Activated CD4-positive, alpha-beta T cell treated with anti-CD3 and anti-CD28 coated beads, Interleukin-2, amount 10 ng/mL, durations not matched to agents 7 days and 5 days (primary cell): Measurements from ENCODE around the gene NWD2. TPM values are rescaled to one million over a fixed set of nuclear protein-coding genes. Genes with fewer than 3 reads are reported as not detected.

ENCODE experiments used
- CTCF ChIA-PET: fragments of 350-600 bp; sonication (Branson Sonifier 250); formaldehyde crosslinking; loops from one replicate; lab custom pipeline; 2021; ENCODE audit warnings: antibody characterized with exemption; lab: Charles Lee
- POLR2A ChIA-PET: fragments of 350-600 bp; sonication (Branson Sonifier 250); formaldehyde crosslinking; loops from one replicate; lab custom pipeline; 2021; ENCODE audit warnings: antibody characterized with exemption; lab: Charles Lee
- DNase-seq: peaks from one replicate; pipeline ENCODE4 v3.0.0-alpha.2; 2020
- H3K27ac Mint-ChIP-seq: one replicate; pipeline ENCODE4 v1.8.0; 2021; ENCODE audit warnings: mild to moderate bottlenecking, moderate library complexity, mixed read lengths
- H3K27me3 Mint-ChIP-seq: one replicate; pipeline ENCODE4 v1.8.0; 2021; ENCODE audit warnings: mixed read lengths
- H3K36me3 Mint-ChIP-seq: one replicate; pipeline ENCODE4 v1.8.0; 2021; ENCODE audit warnings: low read depth, mixed read lengths
- H3K4me1 Mint-ChIP-seq: one replicate; pipeline ENCODE4 v1.8.0; 2021; ENCODE audit warnings: mixed read lengths
- H3K4me3 Mint-ChIP-seq: one replicate; pipeline ENCODE4 v1.8.0; 2021; ENCODE audit warnings: mild to moderate bottlenecking, moderate library complexity, mixed read lengths
- H3K9me3 Mint-ChIP-seq: one replicate; pipeline ENCODE4 v1.8.0; 2021; ENCODE audit warnings: mixed read lengths
- total RNA-seq, 2 experiments: library from RNA; stranded (reverse); gene quantifications; one replicate each; pipeline ENCODE4 v1.2.3, GENCODE V29; 2021

The NWD2 gene
- total RNA-seq, 2 experiments from 2014 or later, result not detected

- no peaks in the 10 kb centered on the region for H3K9me3 Mint-ChIP-seq
- peaks cover 73% of the 10 kb centered on the region for H3K27me3 Mint-ChIP-seq
- CTCF ChIA-PET, result interaction anchor here (0.6 to 0.9 kb wide), 2 partner anchors 158 to 574 kb away, joined by 3 to 8 read pairs; no protein-coding TSS in a partner anchor
- no peak overlapping the region for H3K27ac Mint-ChIP-seq
- POLR2A ChIA-PET, result no interaction called here
- H3K4me3 Mint-ChIP-seq, result no peak overlapping the region
- H3K4me1 Mint-ChIP-seq, result peaks cover 17% of the 10 kb centered on the region
- no peaks in the 10 kb centered on the region for H3K36me3 Mint-ChIP-seq
- DNase-seq, result no peak
Observed at GRCh38 chr4:37453999-37454800, 209.7 kb downstream of the NWD2 start.

DNA sequence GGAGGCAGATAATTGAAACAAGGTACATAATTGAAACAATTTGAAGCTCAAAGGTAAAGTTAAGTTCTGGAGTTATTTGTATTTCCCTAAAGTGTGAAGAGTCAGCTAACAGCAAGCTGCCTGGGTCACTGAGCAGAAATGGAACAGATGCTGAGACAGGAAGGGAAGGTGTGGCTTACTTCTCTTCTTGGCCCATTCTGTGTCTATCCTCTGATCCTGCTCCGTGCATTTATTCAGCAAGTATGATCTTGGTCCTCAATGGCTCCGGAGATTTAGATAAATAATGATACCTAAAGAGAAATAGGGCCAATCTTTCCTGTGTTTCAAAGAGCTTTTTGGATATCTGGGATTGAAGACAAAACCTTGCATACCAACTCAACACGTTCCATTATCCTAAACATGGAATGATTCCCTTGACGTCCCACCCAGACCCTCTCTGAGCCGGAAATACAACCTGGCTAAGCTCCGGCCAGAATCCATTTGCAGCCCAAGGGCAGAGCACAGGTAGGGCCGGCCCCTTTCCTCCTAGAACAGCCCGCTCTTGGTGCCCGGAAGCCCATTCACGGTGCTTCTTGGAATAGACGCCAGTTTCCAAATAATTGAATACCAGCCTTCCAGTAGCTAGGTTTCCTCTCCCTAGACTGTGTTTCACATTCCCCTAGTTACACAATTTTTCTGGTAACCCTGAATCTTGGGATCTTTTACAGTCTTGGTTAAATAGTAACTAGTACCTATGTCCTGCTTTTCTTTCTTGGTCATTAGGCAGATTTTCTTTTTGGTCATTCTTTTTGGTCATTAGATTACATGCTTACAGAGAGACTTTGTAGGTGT lies 211.0 kb downstream of the NWD2 start:
- DNase-seq, result no peak
- CTCF ChIA-PET, result interaction anchor here (0.6 kb wide), 1 partner anchor 48 kb away, joined by 3 read pairs; no protein-coding TSS in a partner anchor
- Mint-ChIP-seq H3K9me3 (no peaks in the 10 kb centered on the region), H3K4me3 (no peak overlapping the region), H3K27ac (no peak overlapping the region), H3K4me1 (peaks cover 17% of the 10 kb centered on the region), H3K27me3 (peaks cover 66% of the 10 kb centered on the region), H3K36me3 (no peaks in the 10 kb centered on the region)
- POLR2A ChIA-PET, result no interaction called here

DNA sequence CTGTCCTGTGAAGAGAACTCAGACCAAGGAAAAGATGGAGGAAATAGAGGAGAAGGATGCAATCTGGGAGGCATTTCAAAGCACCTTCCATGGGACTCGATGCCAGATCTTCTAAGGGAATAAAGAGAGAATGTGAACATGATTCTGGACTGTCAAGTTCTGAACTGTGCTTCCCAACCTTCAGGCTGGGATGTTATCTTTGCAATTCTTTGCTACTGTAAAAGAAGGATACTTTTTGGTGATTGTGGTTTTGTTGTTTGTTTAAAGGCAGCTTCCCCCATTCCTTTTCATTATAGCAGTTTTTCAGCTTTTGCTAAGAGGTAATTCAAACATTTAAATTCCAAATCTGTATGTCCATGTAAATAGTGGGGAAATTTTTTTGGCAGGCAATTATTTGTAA lies 217.3 kb downstream of the NWD2 start:
- ChIA-PET CTCF (interaction anchor here (0.6 kb wide), 1 partner anchor 22 kb away, joined by 3 read pairs; no protein-coding TSS in a partner anchor), POLR2A (no interaction called here)
- no peak for DNase-seq
- H3K9me3 Mint-ChIP-seq, result no peaks in the 10 kb centered on the region
- no peak overlapping the region for H3K4me3 Mint-ChIP-seq
- no peaks in the 10 kb centered on the region for H3K4me1 Mint-ChIP-seq
- H3K36me3 Mint-ChIP-seq, result no peaks in the 10 kb centered on the region
- H3K27me3 Mint-ChIP-seq, result peaks cover 33% of the 10 kb centered on the region
- H3K27ac Mint-ChIP-seq, result no peak overlapping the region

DNA sequence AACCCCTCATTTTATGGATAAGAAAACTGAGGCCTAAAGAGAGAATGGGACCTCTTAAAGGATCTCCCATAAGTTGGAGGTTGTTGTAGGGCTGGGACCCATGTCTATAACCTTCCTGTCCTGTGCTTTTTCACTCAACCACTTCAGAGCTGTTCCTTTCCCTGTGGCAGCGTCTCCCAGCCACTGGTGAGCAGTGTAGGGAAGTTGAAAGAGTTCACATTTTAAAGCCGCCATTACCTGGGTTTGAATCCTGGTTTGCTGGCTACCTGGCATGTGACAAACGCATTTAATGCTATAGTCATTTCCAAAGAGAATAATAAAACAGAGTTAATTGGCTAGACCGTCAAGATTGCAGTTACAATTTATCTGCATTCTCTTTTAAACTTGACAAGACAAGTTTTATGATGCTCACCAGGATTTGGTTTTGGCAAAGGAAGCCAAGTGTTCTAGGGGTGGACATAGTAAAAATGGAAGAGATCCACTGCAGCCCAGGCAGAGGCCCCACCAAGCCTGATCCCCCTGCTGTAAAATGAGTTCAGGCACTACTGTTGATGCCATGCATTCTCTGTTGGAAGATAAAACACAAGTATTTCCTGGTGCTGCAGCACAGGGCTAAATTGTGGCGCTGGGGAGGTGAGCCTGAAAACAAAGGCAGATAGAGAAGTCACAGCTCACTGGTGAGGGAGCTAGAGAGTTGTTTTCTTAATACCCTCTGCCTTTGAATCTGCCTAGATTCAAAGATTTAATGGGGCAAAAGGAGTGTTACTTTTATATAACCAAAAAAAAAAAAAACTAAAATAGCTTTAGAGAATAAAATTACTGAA lies 218.7 kb downstream of the NWD2 start:
- H3K36me3 Mint-ChIP-seq, result no peaks in the 10 kb centered on the region
- peaks cover 25% of the 10 kb centered on the region for H3K27me3 Mint-ChIP-seq
- POLR2A ChIA-PET, result no interaction called here
- H3K27ac Mint-ChIP-seq, result no peak overlapping the region
- no peak overlapping the region for H3K4me3 Mint-ChIP-seq
- CTCF ChIA-PET, result interaction anchor here (0.6 kb wide), 1 partner anchor 334 kb away, joined by 4 read pairs; no protein-coding TSS in a partner anchor
- no peaks in the 10 kb centered on the region for H3K4me1 Mint-ChIP-seq
- no peaks in the 10 kb centered on the region for H3K9me3 Mint-ChIP-seq
- DNase-seq, result no peak

DNA sequence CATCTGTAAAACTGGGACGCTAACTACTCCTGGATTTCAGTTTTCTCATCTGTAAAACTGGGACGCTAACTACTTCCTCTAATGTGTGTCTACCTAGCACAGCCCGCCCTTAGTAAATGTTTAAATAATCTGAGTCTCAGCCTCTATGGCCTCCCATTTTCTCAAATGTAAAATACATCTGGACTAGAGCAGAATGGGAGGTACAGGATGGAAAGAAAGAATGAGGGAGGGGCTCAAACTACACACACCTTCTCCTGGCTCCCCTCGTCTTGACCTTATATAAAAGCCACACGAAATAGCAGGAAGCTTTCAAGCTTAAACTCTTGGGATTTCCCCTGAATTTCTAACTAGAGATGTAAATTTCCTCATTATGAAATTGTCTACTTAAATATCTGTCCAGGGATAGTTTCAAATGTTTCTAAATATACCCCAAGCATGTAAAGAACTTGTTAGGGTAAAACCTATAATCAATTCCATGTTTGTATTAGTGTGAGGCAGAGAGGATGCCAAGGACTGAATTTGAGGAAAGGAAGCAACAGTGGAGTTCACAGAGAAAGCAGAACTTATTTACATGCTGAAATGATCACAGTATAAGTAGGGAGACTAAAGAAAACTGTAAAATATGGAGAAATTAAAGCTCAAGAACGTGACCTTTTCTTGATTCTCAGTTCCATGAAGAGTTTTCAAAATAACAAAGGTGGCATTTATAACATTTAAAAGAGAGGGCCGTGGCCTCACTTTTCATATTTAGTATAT lies 220.0 kb downstream of the NWD2 start:
- H3K4me3 Mint-ChIP-seq, result no peak overlapping the region
- H3K27ac Mint-ChIP-seq, result no peak overlapping the region
- CTCF ChIA-PET, result no interaction called here
- H3K4me1 Mint-ChIP-seq, result no peaks in the 10 kb centered on the region
- peaks cover 14% of the 10 kb centered on the region for H3K27me3 Mint-ChIP-seq
- DNase-seq, result no peak
- POLR2A ChIA-PET, result no interaction called here
- no peaks in the 10 kb centered on the region for H3K36me3 Mint-ChIP-seq
- no peaks in the 10 kb centered on the region for H3K9me3 Mint-ChIP-seq

DNA sequence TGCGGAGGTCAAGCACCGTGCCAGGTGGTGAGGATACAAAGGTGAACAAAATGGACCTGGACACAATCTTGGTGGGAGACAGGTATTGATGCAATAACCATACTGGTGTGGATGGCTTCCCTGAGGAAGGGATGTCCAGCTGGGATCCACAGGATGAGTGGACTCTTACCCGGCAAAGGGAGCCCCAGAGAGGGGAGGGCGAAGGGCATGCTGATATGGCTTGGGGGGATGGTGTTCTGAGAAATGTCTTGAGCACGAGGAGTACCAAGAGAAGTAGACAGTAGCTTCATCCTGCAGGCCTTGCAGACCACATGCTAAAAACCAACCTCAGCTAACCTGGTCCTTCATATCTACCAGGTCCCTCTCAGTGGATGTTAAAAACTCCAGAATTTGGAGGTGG lies 220.8 kb downstream of the NWD2 start:
- no peaks in the 10 kb centered on the region for H3K9me3 Mint-ChIP-seq
- H3K27me3 Mint-ChIP-seq, result peaks cover 17% of the 10 kb centered on the region
- H3K36me3 Mint-ChIP-seq, result no peaks in the 10 kb centered on the region
- H3K27ac Mint-ChIP-seq, result no peak overlapping the region
- CTCF ChIA-PET, result no interaction called here
- POLR2A ChIA-PET, result no interaction called here
- H3K4me1 Mint-ChIP-seq, result no peaks in the 10 kb centered on the region
- no peak for DNase-seq
- no peak overlapping the region for H3K4me3 Mint-ChIP-seq

- ChIA-PET POLR2A (no interaction called here), CTCF (no interaction called here)
- no peaks in the 10 kb centered on the region for H3K36me3 Mint-ChIP-seq
- peaks cover 16% of the 10 kb centered on the region for H3K27me3 Mint-ChIP-seq
- H3K4me3 Mint-ChIP-seq, result no peak overlapping the region
- no peak for DNase-seq
- no peaks in the 10 kb centered on the region for H3K4me1 Mint-ChIP-seq
- no peaks in the 10 kb centered on the region for H3K9me3 Mint-ChIP-seq
- no peak overlapping the region for H3K27ac Mint-ChIP-seq
Observed at GRCh38 chr4:37465845-37466244, 221.3 kb downstream of the NWD2 start.

DNA sequence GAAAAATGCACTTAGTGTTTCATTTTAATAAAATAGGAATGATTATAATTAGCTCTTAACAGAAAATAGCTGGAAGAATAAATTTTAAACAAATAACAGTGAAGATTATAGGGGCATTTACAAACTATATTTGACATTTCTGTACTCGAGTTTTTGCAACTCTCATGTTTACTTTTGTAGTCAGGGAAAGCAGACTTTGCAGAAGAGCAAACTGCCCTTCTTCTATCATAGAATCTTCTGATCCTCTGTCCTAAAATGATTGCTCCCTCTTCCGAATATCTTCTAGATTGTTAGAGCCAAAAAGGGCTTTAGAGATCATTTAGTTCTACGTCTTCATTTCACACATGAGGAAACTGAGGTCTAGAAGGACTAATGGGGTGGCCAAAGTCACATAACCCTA lies 222.7 kb downstream of the NWD2 start:
- ChIA-PET POLR2A (no interaction called here), CTCF (no interaction called here)
- peaks cover 11% of the 10 kb centered on the region for H3K27me3 Mint-ChIP-seq
- H3K9me3 Mint-ChIP-seq, result no peaks in the 10 kb centered on the region
- H3K4me3 Mint-ChIP-seq, result no peak overlapping the region
- H3K27ac Mint-ChIP-seq, result no peak overlapping the region
- H3K4me1 Mint-ChIP-seq, result no peaks in the 10 kb centered on the region
- no peak for DNase-seq
- H3K36me3 Mint-ChIP-seq, result no peaks in the 10 kb centered on the region

DNA sequence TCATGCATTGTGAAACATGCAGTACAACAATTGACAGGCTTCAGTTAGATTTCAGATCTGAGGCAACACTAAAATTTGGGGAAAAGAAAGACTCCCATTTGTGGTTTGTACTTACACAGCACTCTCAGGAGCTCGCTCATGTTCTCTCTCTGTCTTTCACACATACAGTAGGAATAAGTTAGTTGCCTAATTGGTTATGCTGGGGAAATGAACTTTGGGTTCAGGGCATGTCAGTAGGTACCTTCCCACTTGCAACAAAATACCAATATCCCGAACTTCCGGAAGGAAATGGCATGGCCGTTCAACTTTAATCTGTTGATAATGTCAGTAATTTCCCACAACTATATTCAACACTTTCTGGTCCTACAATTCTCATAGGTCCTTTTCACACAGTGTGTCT lies 223.3 kb downstream of the NWD2 start:
- Mint-ChIP-seq H3K27me3 (peaks cover 15% of the 10 kb centered on the region), H3K4me1 (no peaks in the 10 kb centered on the region), H3K9me3 (no peaks in the 10 kb centered on the region), H3K36me3 (no peaks in the 10 kb centered on the region), H3K27ac (no peak overlapping the region), H3K4me3 (no peak overlapping the region)
- ChIA-PET CTCF (no interaction called here), POLR2A (no interaction called here)
- no peak for DNase-seq

DNA sequence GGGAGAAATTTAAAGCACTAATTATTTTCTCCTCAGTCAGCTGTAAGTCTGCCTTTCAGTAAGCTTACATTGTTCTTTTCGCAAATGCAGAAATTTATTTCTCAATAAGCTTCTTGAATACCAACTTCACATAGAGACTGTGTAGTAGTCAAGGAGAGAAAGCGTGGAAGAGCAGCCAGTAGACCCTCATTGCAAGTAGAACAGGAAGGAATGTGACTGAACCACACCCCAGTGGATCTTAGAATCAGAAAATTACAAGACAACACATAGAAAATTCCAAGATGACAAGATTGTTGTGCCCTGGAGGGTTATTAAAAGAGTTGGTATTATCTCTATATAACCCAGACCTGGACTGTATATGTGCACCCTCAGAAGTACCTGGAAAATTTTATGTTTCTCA lies 224.7 kb downstream of the NWD2 start:
- Mint-ChIP-seq H3K4me3 (no peak overlapping the region), H3K36me3 (no peaks in the 10 kb centered on the region), H3K27ac (no peak overlapping the region), H3K27me3 (peaks cover 23% of the 10 kb centered on the region), H3K4me1 (no peaks in the 10 kb centered on the region), H3K9me3 (no peaks in the 10 kb centered on the region)
- no peak for DNase-seq
- ChIA-PET POLR2A (no interaction called here), CTCF (no interaction called here)

DNA sequence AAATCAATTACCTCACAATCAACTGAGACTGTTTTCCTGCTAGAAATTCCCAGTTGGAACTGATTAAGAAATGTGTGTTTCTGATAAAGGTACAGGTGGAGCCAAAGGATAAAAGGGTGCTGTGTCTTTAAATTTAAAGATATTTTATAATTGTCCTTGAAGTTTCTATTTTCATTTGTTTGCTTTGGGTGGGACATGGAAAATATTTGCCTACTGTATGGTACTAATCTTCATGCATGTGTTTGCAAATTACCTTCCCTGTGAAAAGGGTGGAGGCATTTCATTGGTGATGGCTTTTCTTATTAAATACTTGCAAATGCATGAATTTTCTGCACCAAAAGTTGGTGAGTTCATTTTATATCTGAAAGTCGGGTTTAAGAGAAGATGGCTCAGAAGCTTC lies 225.7 kb downstream of the NWD2 start:
- Mint-ChIP-seq H3K27ac (no peak overlapping the region), H3K4me1 (no peaks in the 10 kb centered on the region), H3K36me3 (no peaks in the 10 kb centered on the region), H3K9me3 (no peaks in the 10 kb centered on the region), H3K27me3 (peaks cover 27% of the 10 kb centered on the region), H3K4me3 (no peak overlapping the region)
- ChIA-PET CTCF (no interaction called here), POLR2A (no interaction called here)
- no peak for DNase-seq

DNA sequence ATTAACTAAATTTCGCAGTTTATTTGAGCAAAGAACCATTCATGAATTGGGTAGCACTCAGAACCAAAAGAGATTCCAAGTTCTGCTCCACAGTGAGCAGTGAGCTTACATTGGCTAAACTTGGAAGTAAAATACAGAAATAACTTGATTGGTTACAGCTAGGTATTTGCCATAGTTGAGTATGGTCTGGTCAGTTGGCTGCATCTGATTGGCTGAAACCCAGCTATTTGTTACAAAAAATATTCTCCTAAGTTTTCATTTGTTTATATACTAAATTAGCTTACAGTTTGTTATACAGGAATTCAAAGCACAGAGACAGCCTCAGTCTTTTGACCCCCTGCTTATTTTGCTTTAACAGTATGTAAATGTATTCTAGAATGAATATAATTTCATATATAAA lies 226.6 kb downstream of the NWD2 start:
- ChIA-PET CTCF (no interaction called here), POLR2A (no interaction called here)
- no peak overlapping the region for H3K27ac Mint-ChIP-seq
- no peak overlapping the region for H3K4me3 Mint-ChIP-seq
- no peaks in the 10 kb centered on the region for H3K4me1 Mint-ChIP-seq
- no peaks in the 10 kb centered on the region for H3K36me3 Mint-ChIP-seq
- H3K9me3 Mint-ChIP-seq, result no peaks in the 10 kb centered on the region
- H3K27me3 Mint-ChIP-seq, result peaks cover 32% of the 10 kb centered on the region
- no peak for DNase-seq
